NCI-H748 (cell line): Measurements from ENCODE around the gene ANXA8.

ENCODE experiments used
- DNase-seq: peaks from one replicate; lab custom pipeline; 2025; ENCODE audit not compliant: unreplicated experiment; lab: John Stamatoyannopoulos, UW

Gene ANXA8

DNA sequence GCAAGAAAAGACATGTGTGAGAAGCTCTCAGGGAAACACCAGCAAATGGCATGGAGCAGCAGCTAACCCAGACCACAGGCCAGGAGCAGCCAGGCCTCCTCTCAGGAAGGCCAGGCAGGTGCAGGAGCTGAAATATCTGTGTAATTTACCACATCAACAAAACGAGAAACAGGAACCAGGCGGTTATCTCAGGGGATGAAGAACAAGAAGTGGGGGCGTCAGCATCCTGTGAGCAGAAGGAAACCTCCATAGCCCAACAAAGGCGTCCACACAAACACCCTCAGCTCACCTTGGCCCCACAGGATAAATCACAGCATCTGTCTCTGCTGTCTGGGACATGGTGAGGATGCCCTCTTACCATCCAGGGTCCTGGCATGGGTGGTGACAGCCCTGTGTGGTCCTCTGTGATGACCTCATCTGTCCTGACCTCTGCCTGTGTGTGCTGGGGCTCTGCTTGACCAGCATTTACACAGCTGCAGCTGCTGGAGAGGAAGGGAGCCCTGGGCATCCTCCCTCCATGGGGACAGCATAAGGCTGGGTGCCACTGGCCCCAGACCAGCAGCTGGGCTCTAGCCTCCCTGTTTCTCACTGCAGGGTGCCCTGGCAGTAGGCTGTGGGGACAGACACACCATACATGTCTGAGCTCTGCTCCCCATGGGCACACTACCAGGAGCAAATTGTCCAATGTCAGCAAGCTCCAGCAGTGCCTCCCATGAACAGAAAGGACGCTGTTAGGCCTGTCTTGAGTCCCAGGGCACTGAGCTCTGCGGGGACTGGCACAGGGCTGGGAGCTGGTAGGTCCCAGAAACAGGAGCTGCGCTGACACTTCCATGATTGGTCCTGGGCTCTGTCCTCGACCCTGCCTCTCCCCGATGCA is 34.6 kb downstream of the ANXA8 start:
- DNase-seq, result no peak

DNA sequence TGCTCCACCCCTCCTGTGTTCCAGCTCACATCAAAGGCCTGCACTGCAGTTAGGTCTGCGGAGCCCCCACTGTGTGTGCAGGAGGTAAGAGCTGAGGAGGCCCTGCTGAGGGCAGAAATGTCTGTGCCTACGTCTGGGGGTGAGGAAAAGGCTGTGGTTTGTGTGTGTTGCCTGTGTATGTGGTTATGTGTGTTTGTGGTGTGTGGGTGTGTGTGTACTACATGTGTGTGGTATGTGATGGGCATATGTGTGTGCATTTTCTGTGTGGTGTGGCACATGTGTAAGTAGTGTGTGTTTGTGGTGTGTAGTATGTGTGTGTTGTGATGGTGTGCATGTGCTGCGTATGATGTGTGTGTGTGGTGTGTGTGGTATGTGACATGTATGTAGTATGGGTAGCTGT is 36.2 kb downstream of the ANXA8 start:
- DNase-seq, result no peak

DNA sequence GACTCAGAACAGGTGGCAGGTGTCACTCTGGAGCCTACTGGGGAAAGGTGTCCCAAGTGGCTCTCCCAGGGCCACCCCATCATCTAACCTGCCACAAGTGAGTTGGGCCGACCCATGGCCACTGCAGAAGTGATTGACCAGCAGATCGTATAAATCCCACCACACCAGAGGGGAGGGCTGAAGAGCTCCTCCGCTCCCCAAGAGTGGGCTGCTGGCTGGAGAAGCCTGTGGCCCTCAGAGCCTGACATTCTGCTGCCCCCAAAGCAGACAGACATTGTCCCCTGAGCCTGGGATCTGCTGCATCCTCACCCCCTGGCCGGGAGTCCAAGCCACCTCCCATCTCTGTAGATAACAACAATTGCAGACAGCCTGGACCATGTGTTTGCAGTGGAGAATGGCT is 36.7 kb downstream of the ANXA8 start:
- no peak for DNase-seq

DNA sequence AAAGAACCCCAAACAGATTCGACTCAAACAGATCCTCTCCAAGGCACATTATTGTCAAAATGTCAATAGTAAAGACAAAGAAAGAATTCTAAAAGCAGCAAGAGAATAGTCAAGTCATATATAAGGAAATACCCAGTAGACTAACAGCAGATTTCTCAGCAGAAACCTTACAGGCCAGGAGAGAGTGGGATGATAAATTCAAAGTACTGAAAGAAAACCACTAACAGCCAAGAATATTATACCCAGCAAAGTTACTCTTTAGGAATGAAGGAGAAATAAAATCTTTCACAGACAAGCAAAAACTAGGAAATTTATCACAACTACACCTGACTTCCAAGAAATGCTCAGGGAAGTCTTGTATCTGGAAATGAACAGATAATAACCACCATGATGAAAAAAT is 38.2 kb downstream of the ANXA8 start:
- no peak for DNase-seq

DNA sequence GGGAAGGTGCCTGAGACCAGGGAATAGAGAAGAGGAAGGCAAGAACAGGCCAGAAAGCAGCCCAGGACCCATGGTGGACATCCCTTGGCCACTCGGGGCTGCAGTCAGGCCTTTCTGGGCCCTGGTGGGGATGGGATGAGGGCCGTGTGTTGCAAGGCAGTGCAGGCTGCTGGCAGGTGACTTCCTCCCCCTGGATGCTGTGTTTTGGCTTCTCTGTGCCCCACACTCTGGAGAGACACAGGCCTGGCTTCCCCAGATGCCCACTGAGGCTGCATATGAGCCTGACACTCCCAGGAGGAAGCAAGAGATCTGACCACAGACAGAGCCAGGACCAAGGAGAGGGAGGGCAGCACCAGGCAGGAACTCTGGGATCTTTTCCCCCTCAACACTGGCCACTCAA is 39.9 kb downstream of the ANXA8 start:
- no peak for DNase-seq

DNA sequence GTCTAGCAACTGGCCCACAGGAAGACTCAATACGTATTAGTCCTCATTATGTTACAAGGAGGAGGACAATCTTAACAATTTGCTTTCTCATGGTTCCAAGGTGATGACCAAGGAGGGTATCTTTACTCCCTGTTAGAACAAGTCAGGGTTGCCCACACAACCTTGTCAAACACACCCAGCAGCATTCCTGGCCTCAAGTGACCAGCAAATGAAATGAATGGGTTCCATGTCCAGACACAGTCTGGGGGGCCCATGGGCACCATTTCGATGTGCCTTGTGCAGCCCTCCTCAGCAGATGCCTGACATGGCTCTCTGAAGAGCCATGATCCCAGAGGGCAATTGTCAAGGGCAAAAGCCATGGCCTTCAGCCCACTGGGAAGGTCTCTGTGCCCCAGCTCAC is 40.8 kb downstream of the ANXA8 start:
- DNase-seq, result no peak

DNA sequence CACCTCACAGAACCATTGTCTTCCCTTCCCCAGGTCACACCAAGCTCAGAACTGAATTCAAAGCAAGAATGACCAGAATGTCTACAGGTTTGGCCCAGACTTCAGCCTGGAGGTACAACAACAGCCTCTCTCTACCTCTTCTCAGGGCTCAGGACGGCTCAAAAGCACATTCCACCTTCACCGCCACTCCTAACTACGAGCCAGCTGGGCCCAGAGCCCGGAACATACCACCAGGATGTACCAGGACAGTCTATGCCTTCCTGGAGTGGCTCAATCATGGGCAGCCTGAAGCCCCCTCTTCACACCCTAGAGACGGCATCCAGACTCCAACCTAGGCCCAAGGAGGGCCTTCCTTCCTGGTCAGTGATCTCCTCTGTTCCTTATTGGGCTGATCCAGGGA is 41.6 kb downstream of the ANXA8 start:
- DNase-seq, result no peak

DNA sequence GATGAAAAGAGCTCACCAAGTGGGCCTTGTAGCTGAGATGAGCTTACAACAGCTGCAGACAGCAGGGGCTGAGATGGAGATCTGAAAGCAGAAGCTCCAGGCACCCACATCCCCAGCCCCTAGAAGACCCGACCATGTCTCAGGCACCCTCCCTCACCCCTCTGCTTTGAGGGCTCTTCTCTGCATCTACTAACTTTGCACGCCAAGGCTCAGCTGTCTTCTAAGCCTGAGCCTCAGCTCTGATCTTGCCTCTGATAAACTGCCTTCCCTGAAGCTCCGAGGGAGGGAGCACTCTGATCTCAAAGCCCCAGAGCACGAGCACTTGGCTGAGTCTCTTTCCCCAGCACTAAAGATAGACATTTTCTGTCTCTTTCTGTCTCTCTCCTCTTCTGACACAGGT is 42.0 kb downstream of the ANXA8 start:
- no peak for DNase-seq

DNA sequence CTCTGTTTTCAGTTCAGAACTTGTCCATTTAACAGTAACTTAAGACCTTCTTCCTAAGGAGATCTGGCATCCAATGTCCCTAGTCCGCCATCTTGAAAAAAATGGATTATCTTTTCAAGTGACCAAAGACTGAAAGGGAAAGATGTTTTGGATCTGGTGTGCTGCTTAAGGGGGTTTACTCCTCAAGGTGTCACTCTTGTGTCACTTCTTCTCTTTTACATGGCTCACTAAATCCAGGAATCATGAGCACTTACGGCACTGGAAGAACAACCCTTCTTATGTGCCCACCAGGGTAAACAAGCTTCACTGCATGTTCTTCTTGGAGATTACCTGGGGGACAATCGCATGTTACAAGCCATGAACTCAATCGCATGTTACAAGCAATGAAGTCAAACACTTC is 43.7 kb downstream of the ANXA8 start:
- no peak for DNase-seq

DNA sequence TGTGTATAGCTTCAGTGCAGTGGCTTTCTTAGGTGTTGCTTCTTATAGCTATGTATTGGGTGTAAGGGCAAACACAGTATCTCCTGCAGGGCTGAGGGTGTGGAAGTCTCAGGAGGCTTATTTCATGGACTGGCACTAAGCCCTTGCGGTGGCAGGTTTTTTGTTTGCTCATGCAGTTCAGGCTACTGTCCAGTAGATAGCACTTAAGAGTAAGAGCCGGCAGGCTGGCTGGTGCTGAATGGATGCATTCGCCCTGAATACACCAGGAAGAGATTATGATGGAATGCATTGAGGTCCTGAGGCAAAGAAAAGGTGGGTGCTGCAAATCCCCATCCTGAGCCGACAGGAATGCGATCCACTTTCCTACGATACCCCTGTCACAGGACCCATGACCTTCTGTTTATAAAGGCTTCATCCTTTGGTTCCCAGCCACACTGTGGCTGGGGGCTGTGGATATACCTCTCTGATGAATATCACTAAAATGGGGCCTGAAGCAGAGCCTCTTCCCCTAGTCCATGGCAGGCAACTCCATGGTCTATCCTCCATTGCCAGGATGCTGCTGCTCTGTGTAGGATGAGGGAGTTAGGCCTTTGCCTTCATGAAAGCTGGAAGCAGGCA is 44.9 kb downstream of the ANXA8 start:
- DNase-seq, result peak; percentile 54

DNA sequence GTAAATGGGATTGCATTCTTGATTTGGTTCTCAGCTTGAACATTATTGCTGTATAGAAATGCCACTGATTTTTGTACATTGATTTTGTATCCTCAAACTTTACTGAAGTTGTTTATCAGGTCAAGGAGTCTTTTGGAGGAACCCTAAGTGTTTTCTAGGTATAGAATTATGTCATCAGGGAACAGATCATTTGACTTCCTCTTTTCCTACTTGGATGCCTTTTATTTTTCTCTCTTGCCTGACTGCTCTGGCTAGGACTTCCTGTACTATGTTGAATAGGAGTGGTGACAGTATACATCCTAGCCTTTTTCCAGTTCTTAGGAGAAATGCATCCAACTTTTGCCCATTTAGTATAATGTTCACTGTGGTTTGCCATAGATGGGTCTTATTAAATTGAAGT is 48.8 kb downstream of the ANXA8 start:
- DNase-seq, result no peak

DNA sequence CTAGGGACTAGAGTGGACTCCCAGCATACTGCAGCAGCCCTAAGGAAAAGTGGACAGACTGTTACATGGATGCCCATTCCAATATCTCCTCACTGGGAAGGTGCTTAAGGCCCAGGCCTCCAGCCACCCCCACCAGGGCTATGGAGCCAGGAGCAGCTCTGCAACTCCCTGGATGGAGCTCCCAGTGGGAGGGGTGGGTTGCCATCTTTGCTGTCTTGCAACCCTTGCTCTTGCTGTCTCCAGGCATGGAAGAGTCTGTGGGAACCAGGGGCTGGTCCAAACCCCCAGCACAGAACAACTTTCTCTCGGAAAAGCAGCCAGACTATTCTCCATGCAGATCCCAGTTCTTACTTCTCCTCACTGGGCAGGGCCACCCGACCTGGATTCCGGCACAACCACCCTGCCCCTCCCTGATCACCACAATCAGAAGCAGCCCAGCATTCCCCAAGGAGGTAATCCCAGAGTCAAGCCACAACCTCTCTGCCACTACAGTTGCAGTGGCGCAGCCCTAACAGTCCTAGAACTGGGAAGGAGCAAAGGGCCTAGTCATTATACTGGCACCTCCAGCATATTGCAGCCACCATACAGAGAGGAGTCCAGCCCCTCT is 58.0 kb downstream of the ANXA8 start:
- no peak for DNase-seq

DNA sequence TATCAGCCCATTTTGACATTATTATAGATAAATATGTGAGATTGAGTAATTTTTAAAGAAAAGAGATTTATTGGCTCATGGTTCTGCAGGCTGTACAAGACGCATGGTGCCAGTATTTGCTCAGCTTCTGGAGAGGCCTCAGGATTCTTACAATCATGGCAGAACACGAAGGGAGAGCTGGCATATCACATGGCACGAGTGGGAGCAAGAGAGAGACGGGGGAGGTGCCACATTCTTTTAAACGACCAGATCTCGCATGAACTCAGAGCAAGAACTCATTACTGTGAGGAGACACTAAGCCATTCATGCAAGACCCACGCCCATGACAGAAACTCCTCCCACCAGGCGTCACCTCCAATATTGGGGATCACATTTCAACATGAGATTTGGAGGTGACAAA is 59.7 kb downstream of the ANXA8 start:
- no peak for DNase-seq

DNA sequence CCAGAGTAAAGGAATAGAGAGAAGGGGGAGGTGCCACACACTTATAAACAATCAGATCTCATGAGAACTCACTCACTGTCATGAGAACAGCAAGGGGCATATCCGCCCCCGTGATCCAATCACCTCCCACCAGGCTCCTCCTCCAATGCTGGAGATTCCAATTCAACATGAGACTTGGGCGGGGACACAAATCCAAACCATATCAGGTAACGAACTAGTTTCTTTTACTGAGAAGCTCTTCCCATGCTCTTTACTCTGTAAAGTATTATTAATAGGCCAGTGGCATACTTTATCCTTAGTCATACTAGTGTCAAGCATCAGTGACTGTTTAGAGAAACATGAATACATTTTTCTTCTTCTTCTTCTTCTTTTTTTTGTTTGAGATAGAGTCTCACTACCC is 60.4 kb downstream of the ANXA8 start:
- DNase-seq, result no peak

DNA sequence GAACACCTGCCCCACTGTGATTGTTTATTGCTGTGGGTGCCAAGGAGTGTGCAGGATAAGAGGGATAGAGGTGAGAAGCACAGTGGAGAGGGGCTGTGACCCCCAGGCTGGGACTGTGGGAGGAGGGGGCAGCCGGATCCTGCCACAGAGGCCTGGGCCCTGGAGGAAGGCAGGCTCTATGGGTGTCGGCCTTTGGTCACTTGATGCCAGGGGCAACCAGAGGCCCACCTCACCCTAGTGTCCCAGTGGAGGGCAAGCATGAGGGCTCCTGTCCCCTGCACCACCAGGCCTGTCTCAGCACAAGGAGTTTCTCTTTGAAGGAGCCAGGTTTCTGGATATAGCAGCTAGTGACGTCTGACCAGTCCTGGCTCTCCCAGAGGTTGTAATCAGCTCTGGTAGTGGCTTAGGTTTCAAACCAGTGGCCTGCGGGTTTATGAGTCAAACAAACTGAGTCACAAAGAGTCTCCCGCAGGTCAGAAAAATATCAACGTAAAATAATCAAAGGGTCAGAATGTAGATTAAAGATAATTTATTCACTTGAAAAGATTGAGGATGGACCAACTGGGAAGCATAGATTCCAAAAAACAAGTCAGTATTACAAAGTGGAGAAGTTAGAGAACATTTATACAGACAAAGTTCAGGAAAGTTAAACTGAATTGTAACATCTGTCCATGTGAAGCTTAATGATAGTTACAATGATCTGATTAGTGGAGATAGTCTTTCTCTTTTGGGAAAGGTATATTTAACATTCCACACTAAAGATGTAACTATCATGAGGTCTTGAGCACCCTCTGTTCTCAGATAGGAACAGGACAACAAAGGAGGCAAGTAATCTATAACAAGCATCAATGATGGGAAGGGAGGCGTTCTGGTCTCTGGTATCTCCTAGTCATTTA is 62.6 kb downstream of the ANXA8 start:
- DNase-seq, result no peak

DNA sequence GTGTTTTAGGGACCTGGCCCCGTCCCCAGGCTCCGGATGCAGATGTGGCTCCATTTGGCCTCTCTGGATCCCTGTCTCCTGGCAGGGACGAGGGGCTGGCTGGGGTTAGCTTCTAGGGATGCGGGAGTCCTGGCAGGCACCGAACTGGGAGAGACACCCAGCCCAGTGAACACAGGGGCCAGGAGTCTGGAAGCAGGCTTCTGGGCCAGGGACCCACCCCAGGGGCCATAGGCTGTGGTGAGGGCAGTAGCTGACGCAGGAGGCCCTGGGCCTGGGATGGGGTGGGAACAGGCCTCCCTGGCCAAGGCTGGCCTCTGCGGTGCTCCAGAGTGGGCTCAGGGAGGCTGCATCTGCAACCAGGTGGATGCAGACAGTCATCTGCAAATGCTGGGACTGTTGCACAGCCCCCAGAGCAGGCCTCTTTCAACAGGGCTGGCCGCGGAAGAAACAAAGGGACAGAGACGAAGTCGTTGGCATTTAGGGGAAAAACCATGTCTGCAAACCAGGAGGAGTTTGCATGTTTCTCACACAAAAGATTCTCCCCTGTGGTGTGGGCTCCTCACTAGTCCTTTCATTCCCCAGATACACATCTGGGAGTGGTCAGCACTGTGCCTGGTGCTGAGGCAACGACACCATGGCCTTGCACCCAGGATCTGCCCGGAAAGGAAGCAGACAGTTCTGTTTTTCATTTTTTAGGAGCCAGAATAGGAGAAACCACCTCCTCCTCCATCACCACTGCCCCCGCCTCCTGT is 63.4 kb downstream of the ANXA8 start:
- DNase-seq, result no peak

DNA sequence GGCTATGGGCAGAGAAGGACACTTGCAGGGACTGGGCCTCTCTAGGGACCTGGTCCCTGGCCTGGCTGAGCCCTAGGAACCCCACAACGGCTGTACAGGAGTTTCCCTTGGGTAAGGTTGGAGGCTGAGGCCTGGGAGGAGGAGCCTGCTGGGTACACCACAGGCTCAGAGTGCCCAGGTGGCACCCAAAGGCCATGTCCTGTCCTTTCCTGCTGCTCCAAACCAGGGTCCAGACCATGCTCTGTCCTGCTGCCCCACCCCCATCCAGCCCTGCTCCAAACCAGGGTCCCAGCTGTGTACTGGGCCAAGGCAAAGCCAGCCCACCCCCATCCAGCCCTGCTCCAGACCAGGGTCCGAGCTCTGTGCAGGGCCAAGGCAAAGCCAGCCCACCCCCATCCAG is 64.5 kb downstream of the ANXA8 start:
- no peak for DNase-seq

DNA sequence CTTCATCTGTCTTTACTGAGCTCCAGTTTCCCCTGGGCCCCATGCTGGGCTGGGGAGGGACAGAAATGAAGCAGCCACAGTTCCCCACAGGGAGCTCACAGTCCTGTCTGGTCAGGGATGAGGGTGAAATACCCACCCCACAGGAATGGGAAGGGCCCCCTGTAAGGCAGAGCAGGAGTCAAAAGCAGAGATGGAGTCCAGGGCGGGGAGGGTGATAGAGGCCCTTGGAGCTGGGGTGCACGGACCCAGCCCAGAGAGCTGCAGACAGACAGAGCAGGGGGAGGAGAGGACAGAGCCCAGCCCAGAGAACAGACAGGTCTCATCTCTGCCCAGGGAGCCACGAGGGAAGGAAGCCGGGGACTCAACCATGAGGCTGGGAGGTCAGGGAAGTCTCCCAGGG is 64.9 kb downstream of the ANXA8 start:
- DNase-seq, result no peak

DNA sequence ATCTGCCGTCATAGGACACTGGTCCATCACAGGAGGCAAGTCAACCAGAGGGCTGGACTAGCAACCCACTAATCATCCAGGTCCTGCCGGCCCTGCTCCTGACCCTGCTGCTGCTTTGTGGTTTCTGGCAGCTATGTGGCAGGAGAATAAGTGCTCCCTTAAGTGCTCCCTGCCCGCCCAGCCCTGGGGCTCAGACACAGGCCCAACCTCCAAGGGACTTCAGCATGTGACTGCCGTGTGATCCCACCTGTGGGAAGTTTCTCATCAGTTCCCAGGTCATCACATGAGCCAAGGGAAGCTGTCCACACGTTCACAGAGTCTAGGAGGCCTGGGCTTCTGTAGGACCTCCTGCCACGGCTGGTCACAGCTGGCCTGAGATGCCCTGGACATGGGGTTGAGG is 65.6 kb downstream of the ANXA8 start:
- DNase-seq, result no peak
